Measurements from ENCODE around the gene OPN3.

OPN3 gene

GRCh38 chr1:241632987-241633386 lies 7.2 kb downstream of the OPN3 start:
- no peak overlapping the region for H3K4me2 ChIP-seq (ENCODE audit: insufficient read depth, low read length)
- no peak overlapping the region for H2AFZ ChIP-seq (ENCODE audit: low read depth, low read length)
- peaks cover 40% of the 10 kb centered on the region for H3K79me2 ChIP-seq (ENCODE audit: insufficient read depth, low read length)
- no peaks in the 10 kb centered on the region for H3K9me3 ChIP-seq (ENCODE audit: insufficient read depth, low read length, severe bottlenecking)
- peaks cover 6% of the 10 kb centered on the region; the same call in 1 of the 2 replicates for H4K20me1 ChIP-seq (ENCODE audit: insufficient read depth, low read length)
- DNase-seq, result no peak
- no peak overlapping the region for H3K4me3 ChIP-seq (ENCODE audit: low read depth in 1 of 2, low read length in 2 of 2)
- peaks cover 31% of the 10 kb centered on the region for H3K4me1 ChIP-seq (ENCODE audit: insufficient read depth, low read length)
- no peak for ATAC-seq (ENCODE audit: insufficient read depth, low read depth)
- TF ChIP-seq EZH2 (IDR thresholded peaks at IDR 0.05; ENCODE audit: borderline replicate concordance, low read depth, low read length, severe bottlenecking) (no peak), CTCF (IDR thresholded peaks at IDR 0.05; ENCODE audit: borderline replicate concordance, extremely low read depth, low read length, poor library complexity, severe bottlenecking) (no peak)
- no peaks in the 10 kb centered on the region for H3K27me3 ChIP-seq (ENCODE audit: insufficient read depth, low read length, poor library complexity)
- peaks cover 51% of the 10 kb centered on the region for H3K36me3 ChIP-seq (ENCODE audit: insufficient read depth, low read length)
- H3K27ac ChIP-seq (ENCODE audit: low read length), result no peak overlapping the region
- no peak overlapping the region for H3K9ac ChIP-seq (ENCODE audit: low read depth, low read length)

DNA sequence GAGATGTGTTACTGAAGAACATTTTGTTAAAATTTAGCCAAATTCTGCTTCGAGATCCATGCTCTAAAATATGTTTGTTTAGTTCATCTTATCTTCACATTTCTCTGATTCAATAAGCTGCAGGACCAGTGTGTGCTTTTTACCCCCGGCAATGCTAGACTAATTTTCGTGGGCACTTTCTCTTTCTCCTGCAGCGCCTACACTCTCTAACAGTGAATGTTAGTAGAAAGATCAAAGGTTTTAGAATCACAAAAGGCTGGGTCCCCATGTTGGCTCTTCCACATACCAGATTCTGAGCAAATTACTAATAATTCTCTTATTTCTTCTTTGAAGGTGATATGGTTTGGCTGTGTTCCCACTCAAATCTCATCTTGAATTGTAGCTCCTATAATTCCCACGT lies 8.5 kb downstream of the OPN3 start:
- Histone ChIP-seq H4K20me1 (ENCODE audit: insufficient read depth, low read length) (peaks cover 6% of the 10 kb centered on the region; the same call in 1 of the 2 replicates), H2AFZ (ENCODE audit: low read depth, low read length) (no peak overlapping the region), H3K4me2 (ENCODE audit: insufficient read depth, low read length) (no peak overlapping the region), H3K4me1 (ENCODE audit: insufficient read depth, low read length) (peaks cover 19% of the 10 kb centered on the region), H3K27ac (ENCODE audit: low read length) (no peak overlapping the region), H3K27me3 (ENCODE audit: insufficient read depth, low read length, poor library complexity) (no peaks in the 10 kb centered on the region), H3K36me3 (ENCODE audit: insufficient read depth, low read length) (peaks cover 44% of the 10 kb centered on the region), H3K4me3 (ENCODE audit: low read depth in 1 of 2, low read length in 2 of 2) (no peak overlapping the region), H3K9ac (ENCODE audit: low read depth, low read length) (no peak overlapping the region), H3K9me3 (ENCODE audit: insufficient read depth, low read length, severe bottlenecking) (no peaks in the 10 kb centered on the region), H3K79me2 (ENCODE audit: insufficient read depth, low read length) (peaks cover 26% of the 10 kb centered on the region)
- DNase-seq, result no peak
- TF ChIP-seq CTCF (IDR thresholded peaks at IDR 0.05; ENCODE audit: borderline replicate concordance, extremely low read depth, low read length, poor library complexity, severe bottlenecking), result no peak
- no peak for TF ChIP-seq EZH2 (IDR thresholded peaks at IDR 0.05; ENCODE audit: borderline replicate concordance, low read depth, low read length, severe bottlenecking)
- ATAC-seq (ENCODE audit: insufficient read depth, low read depth), result no peak

DNA sequence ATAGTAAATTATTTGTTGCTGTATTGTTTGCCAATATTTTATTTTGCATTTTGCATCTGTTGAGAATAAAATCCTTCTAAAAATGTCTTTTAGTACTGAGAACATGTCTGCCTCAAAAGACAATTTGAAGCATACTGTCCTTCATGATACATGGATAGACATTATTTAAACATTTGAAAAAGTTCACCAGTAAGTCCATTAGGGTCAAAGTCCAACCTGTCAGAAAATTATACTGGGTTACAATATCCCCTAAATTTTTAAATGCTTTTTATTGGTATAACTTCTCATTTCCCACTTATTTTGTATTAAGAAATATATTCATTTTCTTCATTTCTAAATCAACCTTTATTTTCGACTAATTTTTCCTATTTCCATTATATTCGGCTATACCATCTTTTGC lies 9.3 kb downstream of the OPN3 start:
- no peak for TF ChIP-seq EZH2 (IDR thresholded peaks at IDR 0.05; ENCODE audit: borderline replicate concordance, low read depth, low read length, severe bottlenecking)
- Histone ChIP-seq H4K20me1 (ENCODE audit: insufficient read depth, low read length) (peaks cover 6% of the 10 kb centered on the region; the same call in 1 of the 2 replicates), H3K4me2 (ENCODE audit: insufficient read depth, low read length) (no peak overlapping the region), H3K4me3 (ENCODE audit: low read depth in 1 of 2, low read length in 2 of 2) (no peak overlapping the region), H3K36me3 (ENCODE audit: insufficient read depth, low read length) (peaks cover 38% of the 10 kb centered on the region), H3K79me2 (ENCODE audit: insufficient read depth, low read length) (peaks cover 19% of the 10 kb centered on the region), H2AFZ (ENCODE audit: low read depth, low read length) (no peak overlapping the region), H3K9ac (ENCODE audit: low read depth, low read length) (no peak overlapping the region), H3K9me3 (ENCODE audit: insufficient read depth, low read length, severe bottlenecking) (no peaks in the 10 kb centered on the region), H3K27me3 (ENCODE audit: insufficient read depth, low read length, poor library complexity) (no peaks in the 10 kb centered on the region), H3K27ac (ENCODE audit: low read length) (no peak overlapping the region), H3K4me1 (ENCODE audit: insufficient read depth, low read length) (peaks cover 14% of the 10 kb centered on the region)
- ATAC-seq (ENCODE audit: insufficient read depth, low read depth) (no peak), DNase-seq (no peak)

DNA sequence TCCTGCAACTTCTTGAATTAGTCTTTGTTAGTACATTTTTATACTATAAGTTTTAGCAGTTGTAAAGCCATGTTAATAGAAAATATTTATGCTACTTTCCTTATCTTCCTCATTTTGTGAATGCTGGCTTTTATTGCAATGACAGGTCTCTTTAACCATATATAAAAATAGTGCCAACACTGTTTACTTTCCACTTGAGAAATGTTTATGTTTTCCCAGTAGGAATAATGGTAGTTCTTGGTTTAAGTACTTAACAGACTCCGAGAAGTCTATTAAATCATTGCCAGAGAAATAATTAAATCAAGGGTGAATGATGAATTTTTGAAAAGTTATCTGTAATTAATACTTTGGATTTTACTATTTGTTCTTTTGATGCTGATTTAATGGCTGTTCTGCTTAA lies 9.7 kb downstream of the OPN3 start:
- H4K20me1 ChIP-seq (ENCODE audit: insufficient read depth, low read length), result peaks cover 5% of the 10 kb centered on the region; the same call in 1 of the 2 replicates
- H3K27ac ChIP-seq (ENCODE audit: low read length), result no peak overlapping the region
- peaks cover 9% of the 10 kb centered on the region; the same call in 1 of the 2 replicates for H3K4me1 ChIP-seq (ENCODE audit: insufficient read depth, low read length)
- peaks cover 15% of the 10 kb centered on the region for H3K79me2 ChIP-seq (ENCODE audit: insufficient read depth, low read length)
- no peaks in the 10 kb centered on the region for H3K27me3 ChIP-seq (ENCODE audit: insufficient read depth, low read length, poor library complexity)
- no peak for ATAC-seq (ENCODE audit: insufficient read depth, low read depth)
- no peaks in the 10 kb centered on the region for H3K9me3 ChIP-seq (ENCODE audit: insufficient read depth, low read length, severe bottlenecking)
- TF ChIP-seq EZH2 (IDR thresholded peaks at IDR 0.05; ENCODE audit: borderline replicate concordance, low read depth, low read length, severe bottlenecking) (no peak), CTCF (IDR thresholded peaks at IDR 0.05; ENCODE audit: borderline replicate concordance, extremely low read depth, low read length, poor library complexity, severe bottlenecking) (no peak)
- peaks cover 34% of the 10 kb centered on the region for H3K36me3 ChIP-seq (ENCODE audit: insufficient read depth, low read length)
- DNase-seq, result no peak
- H3K4me2 ChIP-seq (ENCODE audit: insufficient read depth, low read length), result no peak overlapping the region
- no peak overlapping the region for H3K9ac ChIP-seq (ENCODE audit: low read depth, low read length)
- H3K4me3 ChIP-seq (ENCODE audit: low read depth in 1 of 2, low read length in 2 of 2), result no peak overlapping the region
- no peak overlapping the region for H2AFZ ChIP-seq (ENCODE audit: low read depth, low read length)
